ENCODE data around the gene FRMD4A. TPM values are rescaled to one million over a fixed set of nuclear protein-coding genes. Genes with fewer than 3 reads are reported as not detected.
A peak's percentile ranks its signal among the peaks of the same experiment; 100 is the strongest.

The FRMD4A gene
- total RNA-seq, 1 experiment from 2014 or later: 19.6 TPM

GRCh38 chr10:13894412-13895093 lies 436.2 kb downstream of the FRMD4A start:
- Histone ChIP-seq H4K20me1 (ENCODE audit: control insufficient read depth, insufficient read depth, insufficient read length) (no peaks in the 10 kb centered on the region), H3K79me2 (ENCODE audit: insufficient read depth, low read length) (peaks cover 6% of the 10 kb centered on the region; the same call in 1 of the 2 replicates), H3K27ac (ENCODE audit: insufficient read length, low read depth, low read length) (no peak overlapping the region), H3T11ph (ENCODE audit: low read length) (no peak overlapping the region), H3K9ac (ENCODE audit: extremely low read depth, insufficient read length, low read length) (no peak overlapping the region), H3K79me1 (ENCODE audit: insufficient read depth, low read depth, low read length, poor library complexity, severe bottlenecking) (no peaks in the 10 kb centered on the region), H3K27me3 (ENCODE audit: insufficient read depth, low read length) (no peaks in the 10 kb centered on the region; the same call in 1 of the 2 replicates), H4K8ac (replicated peaks; ENCODE audit: insufficient read length, low read depth, low read length) (no peak overlapping the region), H2BK120ac (ENCODE audit: low read depth, low read length, poor library complexity, severe bottlenecking) (no peak overlapping the region), H3K9me3 (ENCODE audit: control insufficient read depth, low read depth, low read length) (no peaks in the 10 kb centered on the region), H3K4me1 (ENCODE audit: insufficient read depth, low read length) (peaks cover 4% of the 10 kb centered on the region; the same call in 1 of the 2 replicates), H4K5ac (ENCODE audit: insufficient read length, low read depth, low read length) (no peak overlapping the region), H3K4me2 (ENCODE audit: insufficient read depth, insufficient read length, low read length) (no peak overlapping the region), H2AFZ (ENCODE audit: low read length) (no peak overlapping the region), H2BK5ac (ENCODE audit: insufficient read length, low read length) (no peak overlapping the region), H3K14ac (ENCODE audit: insufficient read depth, low read length) (no peak overlapping the region), H3K56ac (ENCODE audit: insufficient read length, low read depth, low read length) (no peak overlapping the region), H3K23ac (ENCODE audit: insufficient read length, low read depth, low read length) (no peak overlapping the region), H2BK15ac (ENCODE audit: low read depth, low read length) (no peak overlapping the region), H2BK12ac (ENCODE audit: insufficient read length, low read depth, low read length) (no peak overlapping the region), H2BK20ac (ENCODE audit: low read depth, low read length, poor library complexity, severe bottlenecking) (no peak overlapping the region), H3K4ac (ENCODE audit: low read depth, low read length) (no peak overlapping the region), H3K23me2 (ENCODE audit: insufficient read length, low read depth, low read length, poor library complexity, severe bottlenecking) (peaks cover 14% of the 10 kb centered on the region), H2AK5ac (ENCODE audit: insufficient read length, low read length) (no peak overlapping the region), H4K91ac (ENCODE audit: insufficient read length, low read depth, low read length) (no peak overlapping the region), H3K18ac (ENCODE audit: insufficient read length, low read depth, low read length) (no peak overlapping the region)
- no peak for TF ChIP-seq CTCF (conservative IDR thresholded peaks at IDR 0.05)
- no peak for DNase-seq
- Mint-ChIP-seq H3K27me3 (ENCODE audit: low read depth) (peaks cover 37% of the 10 kb centered on the region), H3K27ac (no peak overlapping the region; a peak in 1 of 7 replicates), H3K4me1 (peaks cover 32 to 38% of the 10 kb centered on the region in 2 experiments), H3K4me3 (peak overlapping the region in 1 of 2 experiments; percentile 58; a peak in 1 of 5 replicates), H3K9me3 (peaks cover 2 to 5% of the 10 kb centered on the region in 2 experiments; a peak in 2 of 5 replicates), H3K36me3 (ENCODE audit: insufficient read depth in 1 of 3, low read depth in 3 of 3) (peaks cover 0 to 1% (median 0%) of the 10 kb centered on the region in 3 experiments; a peak in 1 of 7 replicates)
- no CpG with 5 or more reads among the region's 9 CpGs for WGBS (ENCODE audit: extremely low coverage, insufficient read length, low lambda C conversion rate)

Data from H9 (cell line).